Measurements from ENCODE around the gene ACADSB.

Gene ACADSB

GRCh38 chr10:123100030-123100762, 91.4 kb downstream of the ACADSB start:
- Histone ChIP-seq H3K4me3 (replicated peaks; ENCODE audit: insufficient read depth, low read length) (no peak overlapping the region), H3K27me3 (ENCODE audit: insufficient read depth, poor library complexity, severe bottlenecking) (no peaks in the 10 kb centered on the region), H3K27ac (replicated peaks) (no peak overlapping the region)
- DNase-seq (ENCODE audit: low read depth in 1 of 2, low spot score in 1 of 2), result no peak
- TF ChIP-seq SPI1 (IDR thresholded peaks at IDR 0.05; ENCODE audit: borderline replicate concordance, low read depth) (no peak), POLR2AphosphoS5 (IDR thresholded peaks at IDR 0.05; ENCODE audit: low read depth) (no peak), REST (IDR thresholded peaks at IDR 0.05; ENCODE audit: insufficient replicate concordance, low read depth) (no peak), GABPA (IDR thresholded peaks at IDR 0.05; ENCODE audit: low read depth) (no peak)

GRCh38 chr10:123101872-123102271, 93.1 kb downstream of the ACADSB start:
- no peak for DNase-seq (ENCODE audit: low read depth in 1 of 2, low spot score in 1 of 2)
- no peaks in the 10 kb centered on the region for H3K27me3 ChIP-seq (ENCODE audit: insufficient read depth, poor library complexity, severe bottlenecking)
- no peak overlapping the region for H3K4me3 ChIP-seq (replicated peaks; ENCODE audit: insufficient read depth, low read length)
- H3K27ac ChIP-seq (replicated peaks), result no peak overlapping the region
- TF ChIP-seq CTCF (IDR thresholded peaks at IDR 0.05; ENCODE audit: insufficient read depth, low read length) (no peak), GABPA (IDR thresholded peaks at IDR 0.05; ENCODE audit: low read depth) (no peak), REST (IDR thresholded peaks at IDR 0.05; ENCODE audit: insufficient replicate concordance, low read depth) (no peak), POLR2AphosphoS5 (IDR thresholded peaks at IDR 0.05; ENCODE audit: low read depth) (no peak), SPI1 (IDR thresholded peaks at IDR 0.05; ENCODE audit: borderline replicate concordance, low read depth) (no peak)

- DNase-seq (ENCODE audit: low read depth in 1 of 2, low spot score in 1 of 2), result no peak
- no peak overlapping the region for H3K27ac ChIP-seq (replicated peaks)
- H3K27me3 ChIP-seq (ENCODE audit: insufficient read depth, poor library complexity, severe bottlenecking), result no peaks in the 10 kb centered on the region
- no peak overlapping the region for H3K4me3 ChIP-seq (replicated peaks; ENCODE audit: insufficient read depth, low read length)
- TF ChIP-seq GABPA (IDR thresholded peaks at IDR 0.05; ENCODE audit: low read depth), result no peak
- no peak for TF ChIP-seq CTCF (IDR thresholded peaks at IDR 0.05; ENCODE audit: insufficient read depth, low read length)
Observed at GRCh38 chr10:123102673-123103072, 93.9 kb downstream of the ACADSB start.

- no peak for DNase-seq (ENCODE audit: low read depth in 1 of 2, low spot score in 1 of 2)
- Histone ChIP-seq H3K27ac (replicated peaks) (no peak overlapping the region), H3K27me3 (ENCODE audit: insufficient read depth, poor library complexity, severe bottlenecking) (no peaks in the 10 kb centered on the region), H3K4me3 (replicated peaks; ENCODE audit: insufficient read depth, low read length) (no peak overlapping the region)
- TF ChIP-seq CTCF (IDR thresholded peaks at IDR 0.05; ENCODE audit: insufficient read depth, low read length) (no peak), POLR2AphosphoS5 (IDR thresholded peaks at IDR 0.05; ENCODE audit: low read depth) (no peak), SPI1 (IDR thresholded peaks at IDR 0.05; ENCODE audit: borderline replicate concordance, low read depth) (no peak), GABPA (IDR thresholded peaks at IDR 0.05; ENCODE audit: low read depth) (no peak), REST (IDR thresholded peaks at IDR 0.05; ENCODE audit: insufficient replicate concordance, low read depth) (no peak)
Observed at GRCh38 chr10:123103944-123104343, 95.1 kb downstream of the ACADSB start.

Measured in HL-60 (cell line).